Neural progenitor cell (in vitro differentiated cells): Measurements from ENCODE around the gene MOSMO. TPM values are rescaled to one million over a fixed set of nuclear protein-coding genes. Genes with fewer than 3 reads are reported as not detected.

ENCODE experiments used
- DNase-seq: peaks from one replicate; pipeline ENCODE4 v3.0.0-alpha.2; 2016; ENCODE audit warnings: low spot score
- H2AFZ ChIP-seq: fragments of 200-600 bp; sonication (generic); replicated peaks from 2 replicates; pipeline ENCODE4 v1.6.1; 2016; ENCODE audit warnings: antibody characterized with exemption
- H3F3A ChIP-seq: fragments of 200-600 bp; sonication (generic); 2 replicates; pipeline ENCODE4 v1.6.1; 2016; ENCODE audit warnings: antibody characterized with exemption, low read depth
- H3K27ac ChIP-seq: fragments of 200-600 bp; sonication (generic); 2 replicates; pipeline ENCODE4 v1.5.1; 2016; ENCODE audit warnings: mild to moderate bottlenecking
- H3K27me3 ChIP-seq: fragments of 200-600 bp; sonication (generic); 2 replicates; pipeline ENCODE4 v1.6.1; 2016; ENCODE audit warnings: mild to moderate bottlenecking, moderate library complexity
- H3K36me3 ChIP-seq: fragments of 200-600 bp; sonication (generic); 2 replicates; pipeline ENCODE4 v1.5.1; 2016
- H3K4me1 ChIP-seq: fragments of 200-600 bp; sonication (generic); 2 replicates; pipeline ENCODE4 v1.6.1; 2016; ENCODE audit warnings: mixed run types
- H3K4me2 ChIP-seq: fragments of 200-600 bp; sonication (generic); 2 replicates; pipeline ENCODE4 v1.6.1; 2016
- H3K4me3 ChIP-seq: fragments of 200-600 bp; sonication (generic); 2 replicates; pipeline ENCODE4 v1.5.1; 2016
- H3K79me2 ChIP-seq: fragments of 200-600 bp; sonication (generic); 2 replicates; pipeline ENCODE4 v1.6.1; 2016; ENCODE audit warnings: low read depth
- H3K9ac ChIP-seq: fragments of 200-600 bp; sonication (generic); 2 replicates; pipeline ENCODE4 v1.6.1; 2016
- H3K9me3 ChIP-seq: fragments of 200-600 bp; sonication (generic); 2 replicates; pipeline ENCODE4 v1.5.1; 2016; ENCODE audit warnings: low read depth
- H4K20me1 ChIP-seq: fragments of 200-600 bp; sonication (generic); 2 replicates; pipeline ENCODE4 v1.6.1; 2016; ENCODE audit warnings: low read depth
- H3K27ac Mint-ChIP-seq: 3 replicates; pipeline ENCODE4 v1.8.0; 2021; ENCODE audit warnings: mixed read lengths
- H3K27me3 Mint-ChIP-seq: 2 replicates; pipeline ENCODE4 v1.8.0; 2022; ENCODE audit warnings: low read depth, mild to moderate bottlenecking, inconsistent platforms, moderate library complexity, mixed read lengths; ENCODE audit not compliant: insufficient read depth
- H3K36me3 Mint-ChIP-seq: 3 replicates; pipeline ENCODE4 v1.8.0; 2021; ENCODE audit warnings: mixed read lengths
- H3K4me1 Mint-ChIP-seq: 3 replicates; pipeline ENCODE4 v1.8.0; 2021; ENCODE audit warnings: mixed read lengths
- H3K4me3 Mint-ChIP-seq: 3 replicates; pipeline ENCODE4 v1.8.0; 2021; ENCODE audit warnings: mild to moderate bottlenecking, moderate library complexity, mixed read lengths
- H3K9me3 Mint-ChIP-seq: 3 replicates; pipeline ENCODE4 v1.8.0; 2020; ENCODE audit warnings: mixed read lengths
- CTCF ChIP-seq: fragments of 200-600 bp; sonication (generic); IDR thresholded peaks from 2 replicates; pipeline ENCODE4 v1.5.1; 2017; ENCODE audit warnings: antibody characterized with exemption, mild to moderate bottlenecking
- EZH2 ChIP-seq: fragments of 200-600 bp; sonication (generic); IDR thresholded peaks from 2 replicates; pipeline ENCODE4 v1.6.1; 2017; ENCODE audit warnings: antibody characterized with exemption, mild to moderate bottlenecking, moderate library complexity
- EZH2phosphoT487 ChIP-seq: fragments of 200-600 bp; sonication (generic); IDR thresholded peaks from 2 replicates; pipeline ENCODE4 v1.6.1; 2017; ENCODE audit warnings: antibody characterized with exemption
- total RNA-seq: library from RNA; depleted of rRNA; stranded (reverse); fragments of >200 nt; gene quantifications from 2 replicates; pipeline ENCODE4 v1.2.3, GENCODE V29; 2015; ENCODE audit warnings: low replicate concordance

Gene MOSMO
- total RNA-seq, 1 donor from 2014 or later, result 35.2 TPM

DNA sequence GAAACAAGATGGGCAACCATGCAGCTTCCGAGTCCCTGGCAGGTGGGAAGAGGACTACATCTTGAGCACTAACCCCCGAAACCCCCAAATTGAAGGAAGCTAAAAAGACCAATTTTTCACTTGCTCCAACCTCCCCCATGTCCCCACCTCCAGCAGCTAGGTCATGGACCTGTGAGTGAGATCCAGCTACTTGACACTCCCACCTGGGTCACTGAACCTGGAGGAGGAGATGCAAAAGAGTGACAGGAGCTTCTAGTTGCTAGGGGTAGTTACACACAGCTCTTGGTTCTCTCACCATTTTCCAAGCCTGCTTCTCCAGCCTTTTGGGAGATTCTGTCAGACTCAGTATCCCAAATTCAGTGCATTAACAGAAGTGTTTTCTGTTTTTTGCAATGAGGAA lies 18.2 kb upstream of the MOSMO start:
- no peaks in the 10 kb centered on the region for H3K36me3 Mint-ChIP-seq
- no peak for TF ChIP-seq CTCF
- no peak for TF ChIP-seq EZH2phosphoT487
- no peak for TF ChIP-seq EZH2
- H3K27me3 Mint-ChIP-seq, result peaks cover 3% of the 10 kb centered on the region
- Histone ChIP-seq H3K4me3 (no peak overlapping the region), H3K4me1 (peaks cover 6% of the 10 kb centered on the region), H3K9ac (no peak overlapping the region), H3K4me2 (no peak overlapping the region), H4K20me1 (no peaks in the 10 kb centered on the region), H3K79me2 (no peaks in the 10 kb centered on the region), H2AFZ (no peak overlapping the region), H3K9me3 (no peaks in the 10 kb centered on the region), H3F3A (no peaks in the 10 kb centered on the region), H3K27me3 (no peaks in the 10 kb centered on the region), H3K27ac (no peak overlapping the region), H3K36me3 (no peaks in the 10 kb centered on the region)
- no peaks in the 10 kb centered on the region for H3K4me1 Mint-ChIP-seq
- no peaks in the 10 kb centered on the region for H3K9me3 Mint-ChIP-seq
- H3K27ac Mint-ChIP-seq, result no peak overlapping the region
- DNase-seq, result no peak
- H3K4me3 Mint-ChIP-seq, result no peak overlapping the region

DNA sequence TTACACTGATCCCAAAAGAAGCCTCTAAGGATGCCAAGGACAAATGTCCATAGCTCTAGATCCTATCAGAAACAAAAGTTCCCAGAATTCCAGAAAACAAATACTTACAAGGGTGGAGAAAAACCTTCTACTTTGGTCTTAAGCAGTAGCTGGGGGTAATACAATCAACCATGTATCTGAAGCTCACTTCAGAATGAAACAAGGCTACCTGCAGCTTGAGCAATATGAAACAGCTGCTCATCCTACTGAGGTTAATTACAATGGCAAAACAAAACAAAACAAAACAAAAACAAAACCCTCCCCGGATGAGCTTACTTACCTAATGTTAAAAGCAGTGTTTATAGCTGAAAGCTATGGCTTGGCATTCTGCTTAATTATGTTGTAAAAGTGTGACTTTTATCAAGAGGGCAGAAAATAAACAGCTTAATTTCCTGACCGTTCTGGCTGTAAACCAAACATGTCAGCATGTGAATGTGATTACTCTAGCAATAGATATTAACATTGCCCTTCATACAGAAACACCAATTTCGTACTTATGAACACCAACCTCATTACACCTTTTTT lies 17.4 kb upstream of the MOSMO start:
- Histone ChIP-seq H3F3A (no peaks in the 10 kb centered on the region), H3K4me3 (no peak overlapping the region), H3K27me3 (no peaks in the 10 kb centered on the region), H3K9ac (no peak overlapping the region), H3K27ac (no peak overlapping the region), H3K79me2 (no peaks in the 10 kb centered on the region), H3K4me2 (no peak overlapping the region), H2AFZ (no peak overlapping the region), H3K9me3 (no peaks in the 10 kb centered on the region), H4K20me1 (no peaks in the 10 kb centered on the region), H3K4me1 (peaks cover 6% of the 10 kb centered on the region), H3K36me3 (no peaks in the 10 kb centered on the region)
- no peaks in the 10 kb centered on the region for H3K36me3 Mint-ChIP-seq
- H3K4me1 Mint-ChIP-seq, result no peaks in the 10 kb centered on the region
- H3K27me3 Mint-ChIP-seq, result peaks cover 3% of the 10 kb centered on the region
- no peaks in the 10 kb centered on the region for H3K9me3 Mint-ChIP-seq
- DNase-seq, result no peak
- no peak for TF ChIP-seq EZH2phosphoT487
- no peak for TF ChIP-seq CTCF
- TF ChIP-seq EZH2, result no peak
- H3K4me3 Mint-ChIP-seq, result no peak overlapping the region
- H3K27ac Mint-ChIP-seq, result no peak overlapping the region

GRCh38 chr16:21991621-21992020 lies 16.3 kb upstream of the MOSMO start:
- no peak for DNase-seq
- no peak for TF ChIP-seq EZH2phosphoT487
- no peak for TF ChIP-seq CTCF
- TF ChIP-seq EZH2, result no peak
- peaks cover 3% of the 10 kb centered on the region for H3K27me3 Mint-ChIP-seq
- H3K4me1 Mint-ChIP-seq, result no peaks in the 10 kb centered on the region
- H3K36me3 ChIP-seq, result no peaks in the 10 kb centered on the region
- peaks cover 6% of the 10 kb centered on the region for H3K4me1 ChIP-seq
- H3K27ac ChIP-seq, result no peak overlapping the region
- no peaks in the 10 kb centered on the region for H3K9me3 ChIP-seq
- H3K9ac ChIP-seq, result no peak overlapping the region
- H3K4me3 Mint-ChIP-seq, result no peak overlapping the region
- no peaks in the 10 kb centered on the region for H4K20me1 ChIP-seq
- H2AFZ ChIP-seq, result no peak overlapping the region
- no peaks in the 10 kb centered on the region for H3K9me3 Mint-ChIP-seq
- no peaks in the 10 kb centered on the region for H3K79me2 ChIP-seq
- H3K27ac Mint-ChIP-seq, result no peak overlapping the region
- no peaks in the 10 kb centered on the region for H3K36me3 Mint-ChIP-seq
- H3F3A ChIP-seq, result no peaks in the 10 kb centered on the region
- H3K27me3 ChIP-seq, result no peaks in the 10 kb centered on the region
- H3K4me3 ChIP-seq, result no peak overlapping the region
- no peak overlapping the region for H3K4me2 ChIP-seq
